ENCODE results near the gene GOLGA6L9.
"Not testable (repeated sequence)": the region's sequence is repeated elsewhere in the genome, so short reads cannot be mapped to it uniquely, and the experiment has no call there.

- TF ChIP-seq CTCF, POLR2A (IDR thresholded peaks at IDR 0.05): not testable (repeated sequence)
These were observed 27.3 kb upstream of the GOLGA6L9 start for GRCh38 chr15:82402341-82402740.
